Activated naive CD8-positive, alpha-beta T cell treated with anti-CD3 and anti-CD28 coated beads, Interleukin-2, amount 50 U/mL, for 16 hours (primary cell): Measurements from ENCODE around the gene LHFPL2.

Experiments used
- DNase-seq: peaks from one replicate; pipeline ENCODE4 v3.0.0-alpha.2; 2020; ENCODE audit warnings: low read depth, low spot score

LHFPL2 gene

GRCh38 chr5:78504704-78505677 lies 143.6 kb downstream of the LHFPL2 start:
- DNase-seq, result no peak

- DNase-seq, result no peak
Measured at GRCh38 chr5:78503958-78504653, 144.5 kb downstream of the LHFPL2 start.

GRCh38 chr5:78501411-78502352 lies 146.9 kb downstream of the LHFPL2 start:
- no peak for DNase-seq

- DNase-seq, result no peak
Measured at GRCh38 chr5:78500871-78501270, 147.7 kb downstream of the LHFPL2 start.

GRCh38 chr5:78500028-78500427 lies 148.5 kb downstream of the LHFPL2 start:
- DNase-seq, result no peak

- no peak for DNase-seq
Measured at GRCh38 chr5:78499485-78499884, 149.1 kb downstream of the LHFPL2 start.

GRCh38 chr5:78497573-78498533 lies 150.7 kb downstream of the LHFPL2 start:
- DNase-seq, result no peak

GRCh38 chr5:78496373-78496772 lies 152.2 kb downstream of the LHFPL2 start:
- no peak for DNase-seq

- no peak for DNase-seq
Measured at GRCh38 chr5:78495800-78496199, 152.8 kb downstream of the LHFPL2 start.

GRCh38 chr5:78492650-78493049 lies 155.9 kb downstream of the LHFPL2 start:
- DNase-seq, result no peak

GRCh38 chr5:78492224-78492623 lies 156.3 kb downstream of the LHFPL2 start:
- no peak for DNase-seq

- no peak for DNase-seq
Measured at GRCh38 chr5:78490709-78491485, 157.7 kb downstream of the LHFPL2 start.

- no peak for DNase-seq
Measured at GRCh38 chr5:78487846-78488245, 160.7 kb downstream of the LHFPL2 start.

GRCh38 chr5:78486218-78486617 lies 162.4 kb downstream of the LHFPL2 start:
- no peak for DNase-seq

- DNase-seq, result no peak
Measured at GRCh38 chr5:78483809-78484521, 164.6 kb downstream of the LHFPL2 start.

GRCh38 chr5:78482948-78483347 lies 165.6 kb downstream of the LHFPL2 start:
- no peak for DNase-seq

- DNase-seq, result no peak
Measured at GRCh38 chr5:78476795-78477194, 171.8 kb downstream of the LHFPL2 start.

GRCh38 chr5:78475370-78475769 lies 173.2 kb downstream of the LHFPL2 start:
- no peak for DNase-seq

GRCh38 chr5:78473751-78474150 lies 174.8 kb downstream of the LHFPL2 start:
- DNase-seq, result no peak
